Neural cell (in vitro differentiated cells): ENCODE results near the gene B3GALT5.

Experiments used
- CTCF ChIP-seq: fragments of 450-650 bp; IDR thresholded peaks from 2 replicates; pipeline ENCODE4 v1.5.1; 2014; ENCODE audit warnings: antibody characterized with exemption, mild to moderate bottlenecking, moderate library complexity; ENCODE audit not compliant: poor library complexity, severe bottlenecking
- EP300 ChIP-seq: fragments of 450-650 bp; conservative IDR thresholded peaks from 2 replicates; pipeline ENCODE4 v1.6.1; 2014; ENCODE audit warnings: antibody characterized with exemption, mild to moderate bottlenecking, moderate library complexity; ENCODE audit not compliant: poor library complexity, severe bottlenecking
- EZH2 ChIP-seq: fragments of 200-600, 300-800 bp; shearing (Covaris generic), sonication (generic); IDR thresholded peaks from 2 replicates; pipeline ENCODE4 v1.6.1; 2014; ENCODE audit warnings: antibody characterized with exemption, low read length, borderline replicate concordance, mild to moderate bottlenecking; ENCODE audit not compliant: insufficient read depth, poor library complexity, severe bottlenecking
- MXI1 ChIP-seq: fragments of 450-650 bp; conservative IDR thresholded peaks from 2 replicates; pipeline ENCODE4 v1.6.1; 2014; ENCODE audit warnings: antibody characterized with exemption, mild to moderate bottlenecking; ENCODE audit not compliant: poor library complexity, severe bottlenecking
- POLR2AphosphoS5 ChIP-seq: IDR thresholded peaks from 2 replicates; pipeline ENCODE4 v1.6.1; 2012
- RAD21 ChIP-seq: fragments of 450-650 bp; conservative IDR thresholded peaks from 2 replicates; pipeline ENCODE4 v1.6.1; 2014; ENCODE audit warnings: antibody characterized with exemption, mild to moderate bottlenecking, moderate library complexity
- REST ChIP-seq: IDR thresholded peaks from 2 replicates; pipeline ENCODE4 v1.6.1; 2012; ENCODE audit warnings: borderline replicate concordance
- SMC3 ChIP-seq: fragments of 450-650 bp; conservative IDR thresholded peaks from 2 replicates; pipeline ENCODE4 v1.6.1; 2014; ENCODE audit warnings: antibody characterized with exemption, mild to moderate bottlenecking, moderate library complexity; ENCODE audit not compliant: poor library complexity

- TF ChIP-seq POLR2AphosphoS5 (peak; percentile 53), CTCF (no peak), REST (peak; percentile 90), EP300 (no peak), EZH2 (no peak), RAD21 (no peak), MXI1 (no peak), SMC3 (no peak)
Measured at GRCh38 chr21:39595465-39595864, 17.3 kb upstream of the B3GALT5 start.
